SKM-1 (cell line): ENCODE data around the gene ITGA6.

ENCODE experiments used
- DNase-seq: peaks from one replicate; lab custom pipeline; 2025; ENCODE audit not compliant: unreplicated experiment; lab: John Stamatoyannopoulos, UW

ITGA6 gene

GRCh38 chr2:172464400-172465129 is 37.2 kb downstream of the ITGA6 start:
- DNase-seq: no peak

- peak; percentile 45 for DNase-seq
These were observed 38.3 kb downstream of the ITGA6 start for GRCh38 chr2:172465417-172466334.

- no peak for DNase-seq
These were observed 40.0 kb downstream of the ITGA6 start for GRCh38 chr2:172467382-172467781.

- DNase-seq: no peak
These were observed 43.9 kb downstream of the ITGA6 start for GRCh38 chr2:172470958-172471922.

- no peak for DNase-seq
These were observed 45.2 kb downstream of the ITGA6 start for GRCh38 chr2:172472446-172473033.

- DNase-seq: no peak
These were observed 45.8 kb downstream of the ITGA6 start for GRCh38 chr2:172473167-172473566.

GRCh38 chr2:172478353-172478752 is 51.0 kb downstream of the ITGA6 start:
- no peak for DNase-seq

GRCh38 chr2:172480301-172481218 is 53.2 kb downstream of the ITGA6 start:
- no peak for DNase-seq

GRCh38 chr2:172481507-172482262 is 54.3 kb downstream of the ITGA6 start:
- no peak for DNase-seq

GRCh38 chr2:172484253-172484652 is 56.9 kb downstream of the ITGA6 start:
- no peak for DNase-seq

GRCh38 chr2:172484706-172485105 is 57.3 kb downstream of the ITGA6 start:
- no peak for DNase-seq

GRCh38 chr2:172488556-172488955 is 61.2 kb downstream of the ITGA6 start:
- DNase-seq: no peak

GRCh38 chr2:172489681-172490080 is 62.3 kb downstream of the ITGA6 start:
- DNase-seq: no peak

GRCh38 chr2:172496160-172496608 is 68.8 kb downstream of the ITGA6 start:
- DNase-seq: peak; percentile 53

GRCh38 chr2:172507199-172507598 is 79.8 kb downstream of the ITGA6 start:
- DNase-seq: no peak

- peak; percentile 29 for DNase-seq
These were observed 82.7 kb downstream of the ITGA6 start for GRCh38 chr2:172510088-172510487.

GRCh38 chr2:172510548-172510947 is 83.2 kb downstream of the ITGA6 start:
- no peak for DNase-seq

GRCh38 chr2:172512810-172513523 is 85.6 kb downstream of the ITGA6 start:
- DNase-seq: no peak
